Epithelial cell of proximal tubule (primary cell): ENCODE measurements around the gene VAT1L. TPM values are rescaled to one million over a fixed set of nuclear protein-coding genes. Genes with fewer than 3 reads are reported as not detected.

Experiments
- DNase-seq: peaks from one replicate; pipeline ENCODE4 v3.0.0-alpha.2; 2011; ENCODE audit warnings: low read depth
- H3K4me3 ChIP-seq: 2 replicates; pipeline ENCODE4 v1.5.1; 2011; ENCODE audit warnings: low read depth, mild to moderate bottlenecking, low read length
- CTCF ChIP-seq: conservative IDR thresholded peaks from 2 replicates; pipeline ENCODE4 v1.5.1; 2012; ENCODE audit warnings: low read depth, mild to moderate bottlenecking, low read length
- total RNA-seq: library from RNA; depleted of rRNA; stranded (reverse); fragments of >200 nt; gene quantifications from 2 replicates; pipeline ENCODE4 v1.2.3, GENCODE V29; 2015

The VAT1L gene
- total RNA-seq, 1 donor from 2014 or later = 0.92 TPM

- no peak for DNase-seq
- H3K4me3 ChIP-seq = no peak overlapping the region
- TF ChIP-seq CTCF = no peak
Measured at GRCh38 chr16:77762262-77762661, 26.1 kb upstream of the VAT1L start.

GRCh38 chr16:77763994-77764393 is 24.4 kb upstream of the VAT1L start:
- H3K4me3 ChIP-seq = no peak overlapping the region
- no peak for DNase-seq
- no peak for TF ChIP-seq CTCF

GRCh38 chr16:77767211-77767610 is 21.2 kb upstream of the VAT1L start:
- H3K4me3 ChIP-seq = no peak overlapping the region
- no peak for TF ChIP-seq CTCF
- no peak for DNase-seq

GRCh38 chr16:77767826-77768225 is 20.5 kb upstream of the VAT1L start:
- no peak overlapping the region for H3K4me3 ChIP-seq
- no peak for TF ChIP-seq CTCF
- no peak for DNase-seq

GRCh38 chr16:77775911-77776909 is 12.2 kb upstream of the VAT1L start:
- no peak overlapping the region for H3K4me3 ChIP-seq
- no peak for DNase-seq
- TF ChIP-seq CTCF = no peak

- no peak for TF ChIP-seq CTCF
- H3K4me3 ChIP-seq = no peak overlapping the region
- DNase-seq = no peak
Measured at GRCh38 chr16:77777745-77778144, 10.6 kb upstream of the VAT1L start.
